Spleen (tissue), 11 donors: ENCODE data around the gene ADAM19. TPM values are rescaled to one million over a fixed set of nuclear protein-coding genes. Genes with fewer than 3 reads are reported as not detected.
A peak's percentile ranks its signal among the peaks of the same experiment; 100 is the strongest.

Experiments used
- DNase-seq: peaks from one replicate; pipeline ENCODE4 v3.0.0-alpha.2; 2020
- H3K27ac ChIP-seq, 8 donors: fragments of 200-600 bp; sonication (generic) in 7 of 8; 1 replicate in 4 of 8; 2 replicates in 4 of 8; pipeline versions ENCODE4 v1.5.0 to v1.8.0; 2016 to 2021; ENCODE audit warnings: inconsistent platforms in 4 of 8, mild to moderate bottlenecking in 4 of 8, moderate library complexity in 1 of 8
- H3K27me3 ChIP-seq, 7 donors: fragments of 200-600 bp; sonication (generic) in 6 of 7; replicated peaks in 1 of 7; 1 replicate in 4 of 7; 2 replicates in 3 of 7; pipeline versions ENCODE4 v1.5.0 to v1.8.0; 2016 to 2021; ENCODE audit warnings: inconsistent platforms in 3 of 7, mild to moderate bottlenecking in 1 of 7
- H3K36me3 ChIP-seq, 6 donors: fragments of 200-600 bp; sonication (generic) in 5 of 6; 1 replicate in 4 of 6; 2 replicates in 2 of 6; pipeline versions ENCODE4 v1.5.0 to v1.8.0; 2016 to 2021; ENCODE audit warnings: inconsistent platforms in 2 of 6
- H3K4me1 ChIP-seq, 6 donors: fragments of 200-600 bp; sonication (generic) in 5 of 6; 1 replicate in 3 of 6; 2 replicates in 3 of 6; pipeline versions ENCODE4 v1.5.0 to v1.8.0; 2016 to 2021; ENCODE audit warnings: inconsistent platforms in 3 of 6
- H3K4me3 ChIP-seq, 8 donors: fragments of 200-600 bp; sonication (generic) in 7 of 8; 1 replicate in 4 of 8; 2 replicates in 4 of 8; pipeline versions ENCODE4 v1.5.0 to v1.8.0; 2016 to 2021; ENCODE audit warnings: inconsistent platforms in 4 of 8, mild to moderate bottlenecking in 4 of 8, moderate library complexity in 2 of 8
- H3K9me3 ChIP-seq, 8 donors: fragments of 200-600 bp; sonication (generic) in 7 of 8; 1 replicate in 4 of 8; 2 replicates in 4 of 8; pipeline versions ENCODE4 v1.5.0 to v1.8.0; 2016 to 2021; ENCODE audit warnings: inconsistent platforms in 4 of 8
- POLR2A ChIP-seq, 3 donors: fragments of 450-650 bp; IDR thresholded peaks; one replicate each; pipeline ENCODE4 v1.5.1; 2017; ENCODE audit warnings: antibody characterized with exemption in 3 of 3, mild to moderate bottlenecking in 1 of 3
- POLR2AphosphoS5 ChIP-seq, 3 donors: sonication (generic); formaldehyde crosslinking; IDR thresholded peaks; one replicate each; pipeline ENCODE4 v1.5.1; 2017; ENCODE audit warnings: antibody characterized with exemption in 3 of 3
- WGBS, 5 donors: extraction: QIAGEN DNeasy Blood & Tissue Kit in 3 of 5; methylation state at CpG; one replicate each; pipeline versions ENCODE4 v1.1.5 to v1.1.7; 2013 to 2018; 5-methylcytosine and 5-hydroxymethylcytosine counted together
- intact Hi-C: fragments of 100-400 bp; cut with DNase I; formaldehyde crosslinking; loops from one replicate; pipeline ENCODE4 v1.15.0; 2023; ENCODE audit warnings: low total_unique reads
- polyA plus RNA-seq, 3 donors: library from polyadenylated mRNA; stranded (reverse); fragments of 200-250 nt; gene quantifications; one replicate each; pipeline ENCODE4 v1.2.1, GENCODE V29; 2013
- total RNA-seq, 7 donors: library from RNA; depleted of rRNA in 3 of 7; stranded (reverse); fragments of >200 nt in 3 of 7; fragmentation: NEBNext Ultra II Directional in 4 of 7; extraction: Animal tissue kit (Norgen Biotek cat#: 25700) in 4 of 7; gene quantifications; one replicate each; pipeline versions ENCODE4 v1.1.0 to v1.2.1, GENCODE V29; 2016 to 2021
- TF ChIP-seq, protein P1 (sequence below), 11 experiments: fragments of 200-600 bp in 7 of 11; fragments of 450-650 bp in 4 of 11; sonication (generic) in 4 of 11; IDR thresholded peaks in 8 of 11; conservative IDR thresholded peaks in 3 of 11; 1 replicate in 7 of 11; 2 replicates in 4 of 11; pipeline versions ENCODE4 v1.4.0 to v1.8.0; 2016 to 2021; ENCODE audit warnings: antibody characterized with exemption in 11 of 11, inconsistent platforms in 4 of 11, mild to moderate bottlenecking in 1 of 11
- donor health status: healthy with polysubstance abuse.
- donor health status: DM: no; HTN: no; CAD: no; lungs with moderate emphysema.
- donor health status: DM: no; HTN: no; CAD: no.
- donor health status: Bipolar disorder and iron deficiency.
- donor health status: healthy.
- donor health status: DM: no; HTN: no; CAD: no.
- donor health status: DM: yes; HTN: yes; CAD: no.

Gene ADAM19
- total and polyA plus RNA-seq, 10 donors = 10.9 to 71.1 (median 51.5) TPM

DNA sequence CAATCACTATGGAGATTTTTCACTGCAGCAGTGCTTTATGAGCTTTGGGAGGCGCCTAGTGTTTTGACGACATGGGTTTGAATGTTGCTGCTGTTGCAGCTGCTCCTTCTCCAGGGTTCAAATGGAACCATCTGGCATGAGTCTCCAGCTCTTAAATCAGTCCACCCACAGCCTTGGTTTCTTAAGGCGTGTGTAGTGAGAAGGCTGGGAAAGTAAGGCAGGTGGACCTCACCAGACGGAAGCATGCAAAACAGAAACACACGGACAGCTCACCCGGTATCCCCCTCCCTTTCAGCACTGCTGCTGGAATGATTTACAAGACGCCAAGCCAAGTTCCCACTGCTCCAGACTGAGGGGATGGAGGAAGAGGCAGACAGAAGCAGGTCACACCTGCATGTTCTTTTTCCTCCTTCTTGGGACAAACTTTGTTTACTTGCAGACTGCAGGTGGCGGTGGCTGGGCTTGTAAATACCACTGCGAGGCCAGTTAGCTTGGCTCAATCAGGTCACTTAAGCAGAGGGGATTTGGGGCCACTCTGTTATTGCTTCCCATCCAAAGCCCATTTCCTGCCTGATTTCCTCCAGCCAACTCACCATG, 47.4 kb downstream of the ADAM19 start:
- no peak for DNase-seq

DNA sequence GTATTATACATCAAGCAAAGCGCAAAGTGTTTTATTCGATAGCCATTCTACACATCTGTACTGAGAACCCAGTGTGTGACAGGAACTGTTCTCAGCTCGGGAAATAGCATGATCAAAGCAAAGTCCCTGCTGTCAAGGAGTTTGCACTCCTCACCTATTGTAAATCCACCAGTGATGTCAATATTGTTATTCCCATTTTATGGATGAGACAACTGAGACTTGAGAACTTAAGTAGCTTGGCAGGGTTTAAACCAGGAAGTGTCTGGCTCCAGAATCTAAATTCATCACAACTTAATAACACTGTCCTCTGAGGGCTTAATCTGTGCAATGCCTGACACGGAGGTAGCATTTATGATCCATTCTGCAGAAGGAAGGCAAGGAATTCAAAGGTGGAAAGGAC, 50.7 kb downstream of the ADAM19 start:
- no peak for DNase-seq
- Histone ChIP-seq H3K36me3 (peaks cover 0 to 88% (median 13%) of the 10 kb centered on the region in 6 donors), H3K9me3 (no peaks in the 10 kb centered on the region), H3K27ac (peak overlapping the region in 4 of 8 donors; percentile 61 to 82 (median 76)), H3K27me3 (no peaks in the 10 kb centered on the region), H3K4me3 (no peak overlapping the region), H3K4me1 (peaks cover 2 to 89% (median 40%) of the 10 kb centered on the region in 6 donors)
- TF ChIP-seq, protein P1, sequence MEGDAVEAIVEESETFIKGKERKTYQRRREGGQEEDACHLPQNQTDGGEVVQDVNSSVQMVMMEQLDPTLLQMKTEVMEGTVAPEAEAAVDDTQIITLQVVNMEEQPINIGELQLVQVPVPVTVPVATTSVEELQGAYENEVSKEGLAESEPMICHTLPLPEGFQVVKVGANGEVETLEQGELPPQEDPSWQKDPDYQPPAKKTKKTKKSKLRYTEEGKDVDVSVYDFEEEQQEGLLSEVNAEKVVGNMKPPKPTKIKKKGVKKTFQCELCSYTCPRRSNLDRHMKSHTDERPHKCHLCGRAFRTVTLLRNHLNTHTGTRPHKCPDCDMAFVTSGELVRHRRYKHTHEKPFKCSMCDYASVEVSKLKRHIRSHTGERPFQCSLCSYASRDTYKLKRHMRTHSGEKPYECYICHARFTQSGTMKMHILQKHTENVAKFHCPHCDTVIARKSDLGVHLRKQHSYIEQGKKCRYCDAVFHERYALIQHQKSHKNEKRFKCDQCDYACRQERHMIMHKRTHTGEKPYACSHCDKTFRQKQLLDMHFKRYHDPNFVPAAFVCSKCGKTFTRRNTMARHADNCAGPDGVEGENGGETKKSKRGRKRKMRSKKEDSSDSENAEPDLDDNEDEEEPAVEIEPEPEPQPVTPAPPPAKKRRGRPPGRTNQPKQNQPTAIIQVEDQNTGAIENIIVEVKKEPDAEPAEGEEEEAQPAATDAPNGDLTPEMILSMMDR (IDR thresholded peaks at IDR 0.05 in 8 of 11, conservative IDR thresholded peaks at IDR 0.05 in 3 of 11) = no peak
- no peak for TF ChIP-seq POLR2AphosphoS5 (IDR thresholded peaks at IDR 0.05)
- TF ChIP-seq POLR2A (IDR thresholded peaks at IDR 0.05) = no peak
- WGBS, 5 donors = 89 to 96% (median 94%) methylated on average over 4 of the region's 4 CpGs
- intact Hi-C loops = no loop called here

More for the DNA sequence above, 47.4 kb downstream of the ADAM19 start:
- peaks cover 0 to 90% (median 31%) of the 10 kb centered on the region in 6 donors for H3K36me3 ChIP-seq
- TF ChIP-seq POLR2A (IDR thresholded peaks at IDR 0.05) (no peak), POLR2AphosphoS5 (IDR thresholded peaks at IDR 0.05) (no peak)
- TF ChIP-seq, protein P1 (IDR thresholded peaks at IDR 0.05 in 8 of 11, conservative IDR thresholded peaks at IDR 0.05 in 3 of 11) = no peak
- 64 to 83% (median 76%) methylated on average over 9 of the region's 9 CpGs for WGBS, 5 donors
- H3K27me3 ChIP-seq = no peaks in the 10 kb centered on the region
- no peak overlapping the region for H3K4me3 ChIP-seq
- intact Hi-C loops = no loop called here
- peaks cover 0 to 74% (median 29%) of the 10 kb centered on the region in 6 donors for H3K4me1 ChIP-seq
- no peaks in the 10 kb centered on the region for H3K9me3 ChIP-seq
- H3K27ac ChIP-seq = peak overlapping the region in 3 of 8 donors; percentile 19 to 50 (median 27)

DNA sequence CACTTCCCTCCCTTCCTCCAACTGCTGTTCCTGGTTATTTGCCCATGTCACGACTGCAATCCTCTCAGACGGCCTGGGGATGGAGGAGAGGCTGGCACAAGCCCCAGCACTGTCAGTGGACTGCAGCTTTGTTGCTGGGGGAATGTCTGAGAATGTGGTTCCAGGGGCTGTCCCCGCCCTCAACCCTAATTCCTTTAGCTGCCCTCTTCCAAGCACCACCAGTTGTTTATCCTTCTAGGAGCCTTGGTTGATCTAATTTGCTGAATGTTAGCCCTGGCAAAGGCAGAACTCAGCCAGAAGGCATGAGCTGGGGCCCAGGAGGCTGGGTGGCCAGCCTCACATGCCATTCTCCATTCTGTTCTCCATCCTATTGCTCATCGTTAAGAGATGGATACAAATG, 51.6 kb downstream of the ADAM19 start:
- intact Hi-C loops = no loop called here
- peak overlapping the region in 5 of 8 donors; percentile 54 to 82 (median 75) for H3K27ac ChIP-seq

DNA sequence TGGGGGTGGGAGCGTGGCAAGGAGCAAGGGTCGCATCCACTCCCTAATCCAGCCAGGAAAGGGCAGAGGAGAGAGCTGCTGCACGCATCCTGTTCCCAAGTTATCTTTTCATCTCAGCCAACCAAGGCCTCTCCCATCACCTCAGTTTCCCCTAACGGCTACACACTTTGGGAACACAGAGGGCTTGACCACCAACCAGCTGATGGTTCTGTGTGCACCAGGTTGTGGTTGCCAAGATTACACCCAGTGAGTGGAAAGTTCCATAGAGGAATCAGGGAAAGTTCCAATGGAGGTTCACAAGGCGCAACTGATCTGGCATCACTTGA, 53.9 kb downstream of the ADAM19 start:
- H3K36me3 ChIP-seq = peaks cover 0 to 88% (median 24%) of the 10 kb centered on the region in 6 donors
- peaks cover 2 to 79% (median 23%) of the 10 kb centered on the region in 6 donors for H3K4me1 ChIP-seq
- peak overlapping the region in 6 of 8 donors; percentile 40 to 82 (median 68) for H3K27ac ChIP-seq
- 63 to 96% (median 83%) methylated on average over 5 of the region's 5 CpGs for WGBS, 5 donors
- H3K27me3 ChIP-seq = no peaks in the 10 kb centered on the region
- TF ChIP-seq POLR2AphosphoS5 (IDR thresholded peaks at IDR 0.05) = no peak
- TF ChIP-seq, protein P1 (IDR thresholded peaks at IDR 0.05 in 8 of 11, conservative IDR thresholded peaks at IDR 0.05 in 3 of 11) = peak in 3 of 11 experiments; percentile 7 to 26 (median 15)
- no peak for DNase-seq
- no peak overlapping the region for H3K4me3 ChIP-seq
- no peaks in the 10 kb centered on the region for H3K9me3 ChIP-seq
- intact Hi-C loops = no loop called here

More for the DNA sequence above, 51.6 kb downstream of the ADAM19 start:
- H3K9me3 ChIP-seq = no peaks in the 10 kb centered on the region
- 74 to 89% (median 77%) methylated on average over 4 of the region's 4 CpGs for WGBS, 5 donors
- H3K27me3 ChIP-seq = no peaks in the 10 kb centered on the region
- H3K4me3 ChIP-seq = no peak overlapping the region
- H3K36me3 ChIP-seq = peaks cover 0 to 88% (median 14%) of the 10 kb centered on the region in 6 donors
- TF ChIP-seq, protein P1 (IDR thresholded peaks at IDR 0.05 in 8 of 11, conservative IDR thresholded peaks at IDR 0.05 in 3 of 11) = no peak
- peak in 2 of 3 donors; percentile 23 to 36 for TF ChIP-seq POLR2AphosphoS5 (IDR thresholded peaks at IDR 0.05)
- H3K4me1 ChIP-seq = peaks cover 2 to 85% (median 32%) of the 10 kb centered on the region in 6 donors
- DNase-seq = no peak
